ENCODE results near the gene BOLA2. TPM values are rescaled to one million over a fixed set of nuclear protein-coding genes. Genes with fewer than 3 reads are reported as not detected.
"Not testable (repeated sequence)": the region's sequence is repeated elsewhere in the genome, so short reads cannot be mapped to it uniquely, and the experiment has no call there.

The BOLA2 gene
- polyA plus RNA-seq (2013, experiment 1 of 2) = 25.7 TPM
- polyA plus RNA-seq (2013, experiment 2 of 2) = 24.5 TPM

DNA sequence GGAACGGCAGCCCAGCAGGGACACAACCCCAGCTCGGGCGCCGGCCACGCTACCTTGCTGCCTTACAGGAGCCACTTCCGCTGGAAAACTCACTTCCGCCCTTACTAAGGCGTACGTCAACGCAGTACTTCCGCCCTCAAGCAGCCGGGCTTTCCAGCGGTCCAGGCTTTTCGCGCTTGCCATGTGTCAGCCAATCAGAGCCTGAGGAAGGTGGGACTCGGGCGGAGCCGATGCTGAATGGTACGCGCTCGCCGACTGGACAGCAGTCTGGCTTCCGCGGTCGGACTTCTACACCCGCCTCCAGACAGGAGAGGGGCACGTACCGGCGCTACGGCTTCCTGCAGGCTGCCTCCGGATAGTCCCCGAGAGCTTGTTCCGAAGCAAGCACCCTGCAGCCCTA, at the start of gene BOLA2, which contains the start of gene SLX1B:
Gene BOLA2, minus strand, starts transcription at position 83 of the 400 bp plus-strand sequence. CDS start 98 bp downstream, outside the sequence.
Gene SLX1B, plus strand, starts transcription at position 265 of the 400 bp plus-strand sequence.
- not testable (repeated sequence) for H3K36me3 ChIP-seq (ENCODE audit: insufficient read depth, low read length); H3K27ac ChIP-seq (ENCODE audit: low read depth, low read length); H3K9me3 ChIP-seq (ENCODE audit: insufficient read depth, low read depth, low read length); H3K27me3 ChIP-seq (ENCODE audit: insufficient read depth, low read length); H3K9ac ChIP-seq (ENCODE audit: low read depth, low read length); H3K4me3 ChIP-seq (ENCODE audit: low read length); H3K4me1 ChIP-seq (ENCODE audit: insufficient read depth, low read length)
- no CpG with 5 or more reads among the region's 33 CpGs for WGBS

DNA sequence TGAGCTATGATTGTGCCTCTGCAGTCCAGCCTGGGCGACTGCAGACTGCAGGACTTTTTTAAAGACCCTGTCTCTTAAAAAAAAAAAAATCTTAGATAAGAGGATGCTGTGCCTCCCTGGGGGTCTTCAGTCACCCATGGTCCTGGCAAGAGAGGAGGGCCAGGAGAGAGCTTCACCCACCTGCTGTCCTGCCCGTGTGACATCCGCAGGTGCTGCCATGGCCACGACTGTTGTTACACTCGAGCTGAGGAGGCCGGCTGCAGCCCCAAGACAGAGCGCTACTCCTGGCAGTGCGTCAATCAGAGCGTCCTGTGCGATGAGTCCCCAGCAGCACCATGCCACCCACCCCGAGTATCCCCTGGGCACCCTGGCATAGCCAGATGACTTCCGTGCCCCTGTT, 28.1 kb upstream of the BOLA2 start:
- 96% methylated on average over 4 of the region's 12 CpGs for WGBS
- H3K27ac ChIP-seq (ENCODE audit: low read depth, low read length); H3K4me3 ChIP-seq (ENCODE audit: low read length); H3K4me1 ChIP-seq (ENCODE audit: insufficient read depth, low read length); H3K36me3 ChIP-seq (ENCODE audit: insufficient read depth, low read length); H3K9me3 ChIP-seq (ENCODE audit: insufficient read depth, low read depth, low read length); H3K27me3 ChIP-seq (ENCODE audit: insufficient read depth, low read length); H3K9ac ChIP-seq (ENCODE audit: low read depth, low read length): not testable (repeated sequence)

DNA sequence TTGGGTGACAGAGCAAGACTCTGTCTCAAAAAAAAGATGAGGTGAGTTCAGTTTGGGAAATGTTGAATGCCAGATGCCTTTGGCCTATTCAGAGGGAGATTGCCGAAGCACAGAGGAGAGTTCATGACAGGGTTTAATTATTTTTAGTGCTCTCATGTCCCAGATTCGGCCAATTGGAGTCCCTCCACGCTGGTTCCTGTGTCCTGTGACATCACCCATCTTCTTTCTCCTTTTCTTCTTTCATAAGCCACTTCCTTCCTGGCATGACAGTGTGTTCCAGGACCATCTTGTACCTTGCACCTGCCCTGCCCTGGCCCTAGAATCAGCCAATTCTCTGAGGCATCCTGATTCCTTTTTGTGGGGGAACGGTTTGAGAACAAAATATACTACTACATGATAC, 17.9 kb upstream of the BOLA2 start:
- no CpG with 5 or more reads among the region's 4 CpGs for WGBS
- not testable (repeated sequence) for H3K27ac ChIP-seq (ENCODE audit: low read depth, low read length); H3K4me3 ChIP-seq (ENCODE audit: low read length); H3K36me3 ChIP-seq (ENCODE audit: insufficient read depth, low read length); H3K4me1 ChIP-seq (ENCODE audit: insufficient read depth, low read length); H3K27me3 ChIP-seq (ENCODE audit: insufficient read depth, low read length); H3K9me3 ChIP-seq (ENCODE audit: insufficient read depth, low read depth, low read length); H3K9ac ChIP-seq (ENCODE audit: low read depth, low read length)

DNA sequence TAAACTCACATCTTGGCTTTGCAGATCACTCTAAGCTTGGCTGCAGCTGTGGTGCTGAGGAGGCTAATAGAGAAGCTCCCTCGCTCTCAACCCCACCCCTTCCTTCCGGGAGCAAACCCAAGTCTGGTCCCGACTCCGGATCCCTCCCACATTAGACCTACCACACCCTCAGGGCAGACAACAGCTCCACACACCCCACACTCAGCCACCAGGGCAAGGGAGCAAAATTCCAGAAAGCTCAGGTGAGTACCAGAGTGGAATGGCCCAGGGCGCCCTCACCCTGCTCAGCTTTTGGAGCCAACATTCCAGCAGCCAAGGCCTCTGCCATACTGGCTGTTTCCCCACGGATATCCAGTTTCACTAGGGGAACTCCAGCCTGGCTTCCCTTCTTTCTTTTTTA, 15.5 kb upstream of the BOLA2 start:
- 78% methylated on average over 5 of the region's 6 CpGs for WGBS
- H3K9me3 ChIP-seq (ENCODE audit: insufficient read depth, low read depth, low read length); H3K4me1 ChIP-seq (ENCODE audit: insufficient read depth, low read length); H3K9ac ChIP-seq (ENCODE audit: low read depth, low read length); H3K36me3 ChIP-seq (ENCODE audit: insufficient read depth, low read length); H3K27me3 ChIP-seq (ENCODE audit: insufficient read depth, low read length); H3K4me3 ChIP-seq (ENCODE audit: low read length); H3K27ac ChIP-seq (ENCODE audit: low read depth, low read length): not testable (repeated sequence)

DNA sequence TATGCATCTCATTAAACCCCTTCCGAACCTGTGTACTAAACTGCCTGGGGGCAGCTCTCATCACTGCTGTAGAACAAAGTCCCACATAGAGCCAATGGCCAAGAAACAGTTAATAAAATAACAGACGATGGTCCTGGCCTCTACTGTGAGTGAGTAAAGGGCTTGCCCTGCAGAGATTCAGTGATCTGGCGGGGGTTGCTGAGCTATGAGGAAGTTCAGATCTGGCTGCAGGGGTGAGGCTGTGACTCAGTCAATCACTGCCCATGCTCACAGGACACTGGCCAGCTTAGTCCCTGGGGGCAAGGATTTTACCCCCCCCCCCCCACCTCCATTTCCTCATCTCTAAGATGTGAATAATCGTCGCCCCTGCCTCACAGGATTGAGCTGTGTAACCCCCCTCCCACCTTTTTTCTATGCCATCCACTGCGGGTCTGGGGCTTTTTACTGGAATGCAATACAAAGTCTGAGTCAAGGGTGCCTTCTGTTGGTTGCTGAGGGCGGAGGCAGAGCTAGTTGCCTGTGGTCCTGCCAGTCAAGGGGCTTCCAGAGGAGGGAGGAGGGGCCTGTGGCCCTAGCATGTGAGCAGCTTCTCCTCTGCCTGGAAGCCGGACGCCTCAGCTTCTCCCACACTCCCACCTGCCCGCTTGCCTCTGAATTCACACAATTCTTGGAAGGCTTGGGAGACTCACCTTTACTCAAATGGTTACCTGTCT, 13.7 kb upstream of the BOLA2 start:
- H3K27ac ChIP-seq (ENCODE audit: low read depth, low read length); H3K9me3 ChIP-seq (ENCODE audit: insufficient read depth, low read depth, low read length); H3K36me3 ChIP-seq (ENCODE audit: insufficient read depth, low read length); H3K9ac ChIP-seq (ENCODE audit: low read depth, low read length); H3K27me3 ChIP-seq (ENCODE audit: insufficient read depth, low read length); H3K4me3 ChIP-seq (ENCODE audit: low read length); H3K4me1 ChIP-seq (ENCODE audit: insufficient read depth, low read length): not testable (repeated sequence)
- no CpG with 5 or more reads among the region's 10 CpGs for WGBS

DNA sequence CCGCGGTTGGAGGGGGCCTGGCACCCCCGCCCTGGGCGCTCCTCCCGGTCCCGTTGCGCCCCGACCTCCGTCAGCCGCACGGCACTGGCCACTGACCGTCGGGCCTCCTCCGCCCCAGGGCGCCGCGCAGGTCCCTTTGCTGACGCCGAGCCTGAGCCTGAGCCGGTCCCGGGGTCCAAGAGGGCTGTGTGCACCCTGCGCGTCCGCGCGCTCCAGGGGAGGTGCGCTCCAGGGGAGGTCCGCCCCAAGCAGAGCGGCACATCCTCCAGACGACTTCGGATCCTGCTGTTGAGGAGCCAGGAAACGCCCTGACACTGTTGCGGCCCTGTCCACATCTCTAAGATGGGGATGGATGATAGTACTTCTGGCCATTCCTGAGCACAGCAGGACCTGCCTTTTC, 12.8 kb upstream of the BOLA2 start:
- not testable (repeated sequence) for H3K27ac ChIP-seq (ENCODE audit: low read depth, low read length); H3K36me3 ChIP-seq (ENCODE audit: insufficient read depth, low read length); H3K4me1 ChIP-seq (ENCODE audit: insufficient read depth, low read length); H3K4me3 ChIP-seq (ENCODE audit: low read length); H3K9ac ChIP-seq (ENCODE audit: low read depth, low read length); H3K27me3 ChIP-seq (ENCODE audit: insufficient read depth, low read length); H3K9me3 ChIP-seq (ENCODE audit: insufficient read depth, low read depth, low read length)
- no CpG with 5 or more reads among the region's 33 CpGs for WGBS

DNA sequence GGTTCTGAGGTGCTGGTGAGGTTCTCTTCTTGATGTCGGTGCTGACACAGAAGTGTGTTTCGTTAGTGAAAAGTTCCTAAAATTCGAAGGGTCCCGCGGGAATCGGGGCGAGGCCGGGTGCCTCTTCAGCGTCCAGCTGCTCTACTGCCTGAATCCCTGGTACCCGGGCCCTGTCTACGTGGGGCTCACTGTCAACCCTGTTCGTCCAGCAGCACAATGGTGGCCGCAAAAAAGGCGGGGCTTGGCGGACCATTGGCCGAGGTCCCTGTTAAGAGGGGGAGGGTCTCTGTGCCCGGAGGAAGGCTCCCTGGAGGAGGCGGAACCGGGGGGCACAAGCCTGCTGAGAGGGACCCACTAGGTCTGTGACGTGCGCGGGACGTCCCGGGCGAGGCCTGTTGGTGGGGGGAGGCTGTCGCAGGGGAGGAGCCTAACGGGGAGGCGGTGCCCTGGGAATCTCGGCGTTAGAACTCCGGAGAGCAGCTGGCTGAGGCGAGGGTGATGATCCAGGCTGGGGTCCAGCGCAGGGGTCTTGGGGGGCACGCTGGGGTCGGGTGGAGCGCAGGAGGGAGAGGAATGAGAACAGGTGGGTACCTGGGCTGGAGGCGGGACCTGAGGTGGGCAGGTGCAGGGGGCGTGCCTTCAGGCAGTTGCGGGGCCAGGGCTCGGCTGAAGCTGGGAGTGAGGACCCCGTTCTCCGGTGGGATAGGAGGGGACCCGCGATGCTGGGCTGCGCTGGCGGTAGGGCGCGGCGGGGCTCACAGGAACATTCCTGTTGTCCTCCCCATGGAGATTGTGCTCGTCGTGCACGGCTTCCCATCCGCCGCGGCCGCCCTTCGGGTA, 12.1 kb upstream of the BOLA2 start:
- not testable (repeated sequence) for H3K4me3 ChIP-seq (ENCODE audit: low read length); H3K4me1 ChIP-seq (ENCODE audit: insufficient read depth, low read length); H3K9ac ChIP-seq (ENCODE audit: low read depth, low read length); H3K36me3 ChIP-seq (ENCODE audit: insufficient read depth, low read length); H3K27me3 ChIP-seq (ENCODE audit: insufficient read depth, low read length); H3K27ac ChIP-seq (ENCODE audit: low read depth, low read length); H3K9me3 ChIP-seq (ENCODE audit: insufficient read depth, low read depth, low read length)
- WGBS = no CpG with 5 or more reads among the region's 57 CpGs

DNA sequence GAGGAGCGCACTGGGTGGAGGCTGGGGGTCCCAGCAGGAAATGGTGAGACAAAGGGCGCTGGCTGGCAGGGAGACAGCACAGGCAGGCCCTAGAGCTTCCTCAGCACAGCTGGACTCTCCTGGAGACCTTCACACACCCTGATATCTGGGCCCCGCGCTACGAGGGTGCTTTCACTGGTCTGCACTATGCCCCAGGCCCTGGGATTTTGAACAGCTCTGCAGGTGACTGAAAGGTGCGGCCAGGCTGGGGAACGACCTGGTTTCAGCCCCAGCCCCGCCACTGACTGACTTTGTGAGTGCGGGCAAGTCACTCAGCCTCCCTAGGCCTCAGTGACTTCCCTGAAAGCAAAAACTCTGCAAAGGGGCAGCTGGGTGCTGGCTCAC, 6.5 kb upstream of the BOLA2 start:
- H3K36me3 ChIP-seq (ENCODE audit: insufficient read depth, low read length); H3K4me3 ChIP-seq (ENCODE audit: low read length); H3K27me3 ChIP-seq (ENCODE audit: insufficient read depth, low read length); H3K27ac ChIP-seq (ENCODE audit: low read depth, low read length); H3K9me3 ChIP-seq (ENCODE audit: insufficient read depth, low read depth, low read length); H3K4me1 ChIP-seq (ENCODE audit: insufficient read depth, low read length); H3K9ac ChIP-seq (ENCODE audit: low read depth, low read length): not testable (repeated sequence)
- WGBS = no CpG with 5 or more reads among the region's 9 CpGs

DNA sequence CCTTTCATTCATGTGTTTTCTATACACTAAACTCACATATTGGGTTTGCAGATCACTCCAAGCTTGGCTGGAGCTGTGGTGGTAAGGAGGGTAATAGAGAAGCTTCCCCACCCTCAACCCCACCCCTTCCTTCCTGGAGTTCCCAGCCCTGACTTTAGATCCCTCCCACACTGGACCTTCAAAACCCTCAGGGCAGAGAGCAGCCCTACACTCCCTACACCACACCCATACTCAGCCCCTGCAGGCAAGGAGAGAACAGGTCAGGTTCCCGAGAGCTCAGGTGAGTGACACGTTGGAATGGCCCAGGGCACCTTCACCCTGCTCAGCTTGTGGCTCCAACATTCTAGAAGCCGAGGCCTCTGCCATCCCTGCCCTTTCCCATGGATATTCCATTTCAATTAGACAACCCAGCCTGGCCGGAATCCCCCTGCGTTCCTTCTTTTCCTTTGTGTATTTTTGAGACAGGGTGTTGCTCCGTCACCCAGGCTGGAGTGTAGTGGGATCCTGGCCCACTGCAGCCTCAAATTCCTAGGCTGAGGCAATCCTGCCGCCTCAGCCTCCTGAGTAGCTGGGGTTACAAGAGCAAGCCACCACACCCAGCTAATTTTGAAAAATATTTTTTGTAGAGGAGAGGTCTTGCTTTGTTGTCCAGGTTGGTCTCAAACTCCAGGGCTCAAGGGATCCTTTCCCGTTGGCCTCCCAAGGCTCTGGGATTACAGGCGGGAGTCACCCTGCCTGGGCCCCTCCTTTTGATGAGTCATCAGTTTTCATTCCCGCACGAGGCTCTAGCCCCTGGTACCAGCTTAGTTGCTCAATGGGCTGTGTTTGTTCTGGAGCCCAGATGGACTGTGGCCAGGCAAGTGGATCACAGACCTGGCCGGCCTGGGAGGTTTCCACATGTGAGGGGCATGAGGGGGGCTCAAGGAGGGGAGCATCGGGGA, 5.8 kb upstream of the BOLA2 start, which contains the start of gene SULT1A4:
Gene SULT1A4, plus strand, starts transcription at position 208 of the 941 bp plus-strand sequence. CDS start 1,473 bp downstream, outside the sequence.
- H3K27me3 ChIP-seq (ENCODE audit: insufficient read depth, low read length); H3K4me3 ChIP-seq (ENCODE audit: low read length); H3K36me3 ChIP-seq (ENCODE audit: insufficient read depth, low read length); H3K9me3 ChIP-seq (ENCODE audit: insufficient read depth, low read depth, low read length); H3K27ac ChIP-seq (ENCODE audit: low read depth, low read length); H3K4me1 ChIP-seq (ENCODE audit: insufficient read depth, low read length); H3K9ac ChIP-seq (ENCODE audit: low read depth, low read length): not testable (repeated sequence)
- WGBS = no CpG with 5 or more reads among the region's 13 CpGs

DNA sequence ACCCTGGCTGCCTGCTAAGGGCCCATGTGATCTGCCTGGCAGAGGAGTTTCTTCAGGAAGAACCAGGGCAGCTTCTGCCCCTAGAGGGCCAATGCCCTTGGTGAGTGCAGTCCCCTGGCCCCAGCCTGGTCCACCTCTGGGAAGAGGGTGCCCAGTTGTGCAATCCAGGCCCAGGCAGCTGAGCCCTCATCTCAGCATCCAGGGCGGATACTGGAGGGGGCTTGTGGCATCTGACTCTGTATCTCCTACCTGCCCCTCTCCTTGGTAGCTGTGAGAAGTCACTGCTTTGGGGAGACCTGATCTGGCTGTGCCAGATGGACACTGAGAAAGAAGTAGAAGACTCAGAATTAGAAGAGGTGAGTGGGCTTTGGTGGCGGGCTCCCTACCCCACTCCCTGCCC, 3.5 kb upstream of the BOLA2 start:
- WGBS = 83% methylated on average over 1 of the region's 2 CpGs
- not testable (repeated sequence) for H3K4me1 ChIP-seq (ENCODE audit: insufficient read depth, low read length)

DNA sequence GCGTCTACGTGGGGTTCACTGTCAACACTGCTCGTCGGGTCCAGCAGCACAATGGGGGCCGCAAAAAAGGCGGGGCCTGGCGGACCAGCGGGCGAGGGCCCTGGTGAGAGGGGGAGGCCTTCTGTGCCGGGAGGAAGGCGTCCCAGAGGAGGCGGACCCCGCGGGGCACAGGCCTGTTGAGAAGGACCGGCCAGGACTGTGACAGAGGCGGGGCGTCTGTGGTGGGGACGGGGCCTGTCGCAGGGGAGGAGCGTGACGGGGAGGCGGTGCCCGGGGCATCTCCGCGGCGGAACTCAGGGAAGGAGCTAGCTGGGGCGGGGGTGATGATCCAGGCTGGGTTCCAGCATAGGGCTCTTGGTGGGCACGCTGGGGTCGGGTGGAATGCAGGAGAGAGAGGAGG, 677 bp upstream of the BOLA2 start:
- not testable (repeated sequence) for H3K36me3 ChIP-seq (ENCODE audit: insufficient read depth, low read length); H3K4me1 ChIP-seq (ENCODE audit: insufficient read depth, low read length); H3K9ac ChIP-seq (ENCODE audit: low read depth, low read length); H3K4me3 ChIP-seq (ENCODE audit: low read length); H3K27ac ChIP-seq (ENCODE audit: low read depth, low read length); H3K9me3 ChIP-seq (ENCODE audit: insufficient read depth, low read depth, low read length); H3K27me3 ChIP-seq (ENCODE audit: insufficient read depth, low read length)
- WGBS = no CpG with 5 or more reads among the region's 29 CpGs

More for the DNA sequence above, 3.5 kb upstream of the BOLA2 start:
- not testable (repeated sequence) for H3K4me3 ChIP-seq (ENCODE audit: low read length); H3K36me3 ChIP-seq (ENCODE audit: insufficient read depth, low read length); H3K27me3 ChIP-seq (ENCODE audit: insufficient read depth, low read length); H3K9ac ChIP-seq (ENCODE audit: low read depth, low read length); H3K27ac ChIP-seq (ENCODE audit: low read depth, low read length); H3K9me3 ChIP-seq (ENCODE audit: insufficient read depth, low read depth, low read length)
